HepG2 (cell line): ENCODE data around the gene ABTB2. TPM values are rescaled to one million over a fixed set of nuclear protein-coding genes. Genes with fewer than 3 reads are reported as not detected.

ENCODE experiments used
- ATAC-seq: fragments of 200-7000 bp; cut with Tn5 transposase; 3 replicates; pipeline ENCODE4 v1.9.1; 2020; ENCODE audit warnings: mild to moderate bottlenecking, moderate library complexity
- BruUV-seq: library from RNA; stranded (reverse); fragments of 400-500 nt; replicated peaks from 2 replicates; lab custom pipeline; 2021; lab: Mats Ljungman, UMichigan
- CTCF ChIA-PET: fragments of 300-600 bp; formaldehyde crosslinking; extraction: SDS; loops from one replicate; lab custom pipeline; 2021; ENCODE audit warnings: low total read pairs, inconsistent platforms, low intra/inter-chr PET ratio; lab: Yijun Ruan, JAX
- POLR2A ChIA-PET: fragments of 350-600 bp; sonication (Branson Sonifier 250); formaldehyde crosslinking; loops from one replicate; lab custom pipeline; 2020; ENCODE audit warnings: antibody characterized with exemption, inconsistent platforms; lab: Yijun Ruan, JAX
- DNase-seq: peaks from one replicate; pipeline ENCODE4 v3.0.0-alpha.2; 2015; ENCODE audit warnings: low spot score
- FAIRE-seq: peaks from 3 replicates; lab custom pipeline; 2011; peaks lifted over from hg19 to GRCh38; lab: Jason Lieb, UNC
- H2AFZ ChIP-seq: one replicate; pipeline ENCODE4 v1.6.1; 2011; ENCODE audit warnings: low read length, inconsistent platforms
- H3K27ac ChIP-seq: fragments of 300-600 bp; 3 replicates; pipeline ENCODE4 v1.8.0; 2011; ENCODE audit warnings: mixed run types, mild to moderate bottlenecking, mixed read lengths, low read length, inconsistent platforms; ENCODE audit not compliant: insufficient read depth; ENCODE audit errors: extremely low read length
- H3K27me3 ChIP-seq, 2 experiments: fragments of 200-600 bp in 1 of 2; 2 replicates in 1 of 2; 3 replicates in 1 of 2; pipeline versions ENCODE4 v1.6.0 to v1.8.0; 2011; ENCODE audit warnings: low read length in 2 of 2, mild to moderate bottlenecking in 2 of 2, moderate library complexity in 2 of 2, inconsistent platforms in 1 of 2; ENCODE audit not compliant: insufficient read depth in 2 of 2, control insufficient read depth in 1 of 2
- H3K36me3 ChIP-seq, 2 experiments: fragments of 200-600 bp in 1 of 2; replicated peaks in 1 of 2; 2 replicates in 1 of 2; 3 replicates in 1 of 2; pipeline versions ENCODE4 v1.5.1 to v1.8.0; 2011; ENCODE audit warnings: low read length in 2 of 2, inconsistent platforms in 1 of 2; ENCODE audit not compliant: insufficient read depth in 2 of 2, control insufficient read depth in 1 of 2
- H3K4me1 ChIP-seq: 2 replicates; pipeline ENCODE4 v1.5.1; 2012; ENCODE audit warnings: low read length, inconsistent platforms; ENCODE audit not compliant: insufficient read depth
- H3K4me2 ChIP-seq: 2 replicates; pipeline ENCODE4 v1.6.0; 2011; ENCODE audit warnings: low read depth, low read length, inconsistent platforms
- H3K4me3 ChIP-seq, 3 experiments: fragments of 200-600 bp in 1 of 3; sonication (generic), shearing (Covaris generic) in 1 of 3; replicated peaks in 1 of 3; 2 replicates each; pipeline ENCODE4 v1.5.1; 2011 to 2016; ENCODE audit warnings: low read length in 3 of 3, inconsistent platforms in 2 of 3, low read depth in 2 of 3, mild to moderate bottlenecking in 2 of 3, control low read depth in 1 of 3, mixed read lengths in 1 of 3; ENCODE audit not compliant: insufficient read depth in 1 of 3
- H3K79me2 ChIP-seq: one replicate; pipeline ENCODE4 v1.6.1; 2011; ENCODE audit warnings: low read length, inconsistent platforms; ENCODE audit not compliant: insufficient read depth
- H3K9ac ChIP-seq: 2 replicates; pipeline ENCODE4 v1.6.0; 2011; ENCODE audit warnings: mild to moderate bottlenecking, low read depth, low read length, inconsistent platforms; ENCODE audit not compliant: insufficient read depth
- H3K9me3 ChIP-seq: 2 replicates; pipeline ENCODE4 v1.5.1; 2012; ENCODE audit warnings: mild to moderate bottlenecking, low read length
- H4K20me1 ChIP-seq: 2 replicates; pipeline ENCODE4 v1.6.0; 2011; ENCODE audit warnings: inconsistent platforms, mild to moderate bottlenecking, low read length, moderate library complexity; ENCODE audit not compliant: insufficient read depth
- AHR ChIP-seq: IDR thresholded peaks from 2 replicates; pipeline ENCODE4 v1.6.1; 2018; ENCODE audit warnings: missing genetic modification reagents, missing compliant biosample characterization
- ATAD3A ChIP-seq: sonication (generic); formaldehyde crosslinking; IDR thresholded peaks from 2 replicates; pipeline ENCODE4 v1.4.0; 2020; ENCODE audit warnings: missing genetic modification reagents
- BCL6 ChIP-seq: IDR thresholded peaks from 2 replicates; pipeline ENCODE4 v1.6.1; 2016; ENCODE audit warnings: missing genetic modification reagents, missing compliant biosample characterization
- ESRRA ChIP-seq: sonication (generic); formaldehyde crosslinking; IDR thresholded peaks from 2 replicates; pipeline ENCODE4 v1.5.1; 2020; ENCODE audit warnings: mild to moderate bottlenecking, low read depth, missing genetic modification reagents
- FOXK1 ChIP-seq: sonication (generic); formaldehyde crosslinking; IDR thresholded peaks from 2 replicates; pipeline ENCODE4 v1.4.0; 2020; ENCODE audit warnings: low read depth, missing genetic modification reagents, borderline replicate concordance
- HDAC1 ChIP-seq: sonication (generic); formaldehyde crosslinking; IDR thresholded peaks from 2 replicates; pipeline ENCODE4 v1.5.1; 2020; ENCODE audit warnings: mild to moderate bottlenecking, missing genetic modification reagents
- HNF4A ChIP-seq: sonication (generic); formaldehyde crosslinking; IDR thresholded peaks from 2 replicates; pipeline ENCODE4 v1.4.0; 2020; ENCODE audit warnings: missing genetic modification reagents
- JUN ChIP-seq: sonication (generic); formaldehyde crosslinking; IDR thresholded peaks from 2 replicates; pipeline ENCODE4 v1.4.0; 2020; ENCODE audit warnings: mild to moderate bottlenecking, missing genetic modification reagents
- POGZ ChIP-seq: sonication (generic); formaldehyde crosslinking; IDR thresholded peaks from 2 replicates; pipeline ENCODE4 v1.4.0; 2020; ENCODE audit warnings: mild to moderate bottlenecking, missing genetic modification reagents
- RELA ChIP-seq: sonication (generic); formaldehyde crosslinking; IDR thresholded peaks from 2 replicates; pipeline ENCODE4 v1.4.0; 2020; ENCODE audit warnings: missing genetic modification reagents
- SALL1 ChIP-seq: sonication (generic); formaldehyde crosslinking; IDR thresholded peaks from 2 replicates; pipeline ENCODE4 v1.8.0; 2022; ENCODE audit warnings: mild to moderate bottlenecking, missing genetic modification reagents
- ZFX ChIP-seq: sonication (generic); formaldehyde crosslinking; IDR thresholded peaks from 2 replicates; pipeline ENCODE4 v1.4.0; 2020; ENCODE audit warnings: mild to moderate bottlenecking, low read depth, missing genetic modification reagents, moderate library complexity
- ZNF317 ChIP-seq: sonication (generic); formaldehyde crosslinking; IDR thresholded peaks from 2 replicates; pipeline ENCODE4 v1.5.0; 2020; ENCODE audit warnings: mild to moderate bottlenecking, missing genetic modification reagents
- WGBS: methylation state at CpG from one replicate; pipeline ENCODE4 v1.1.6; 2017; ENCODE audit warnings: low lambda C conversion rate; 5-methylcytosine and 5-hydroxymethylcytosine counted together
- in situ Hi-C: cut with HindIII; loops from 2 replicates; pipeline ENCODE4 v1.10.0; 2017; ENCODE audit warnings: low pct_unique_long_range_greater_than_20kb; ENCODE audit not compliant: extremely low pct_ligation_motif_present
- intact Hi-C: fragments of 100-400 bp; cut with micrococcal nuclease; formaldehyde crosslinking; loops from one replicate; pipeline ENCODE4 v1.10.0; 2022; ENCODE audit not compliant: unreplicated experiment
- polyA plus RNA-seq, 8 experiments: library from polyadenylated mRNA; depleted of rRNA in 3 of 8; stranded (reverse) in 7 of 8; unstranded in 1 of 8; fragments of >200 nt; fragmentation: Illumina TruSeq in 4 of 8; extraction: Trizol in 4 of 8; gene quantifications; 2 replicates each; pipeline versions ENCODE4 v1.2.1 to v1.2.3, GENCODE V29; 2011 to 2016; ENCODE audit warnings: low read depth in 4 of 8, missing spikeins in 1 of 8, mixed read lengths in 1 of 8; ENCODE audit not compliant: insufficient read depth in 1 of 8
- total RNA-seq, 5 experiments: library from RNA; depleted of rRNA; stranded (reverse); fragments of >200 nt; fragmentation: Illumina TruSeq; extraction: Trizol; gene quantifications; 2 replicates each; pipeline ENCODE4 v1.2.3, GENCODE V29; 2016; ENCODE audit warnings: low read depth in 1 of 5
- TF ChIP-seq, protein P1 (sequence below): sonication (generic); formaldehyde crosslinking; IDR thresholded peaks from 2 replicates; pipeline ENCODE4 v1.4.0; 2020; ENCODE audit warnings: missing genetic modification reagents
- TF ChIP-seq, protein P2 (sequence below): sonication (generic); IDR thresholded peaks from 2 replicates; pipeline ENCODE4 v1.6.1; 2016; ENCODE audit warnings: low read depth, borderline replicate concordance

ABTB2 gene
- total and polyA plus RNA-seq, 2 of the 13 experiments (the other 11 are each of a cell fraction or from before 2014, with no cell fraction given) = 5.1 to 15.4 TPM

DNA sequence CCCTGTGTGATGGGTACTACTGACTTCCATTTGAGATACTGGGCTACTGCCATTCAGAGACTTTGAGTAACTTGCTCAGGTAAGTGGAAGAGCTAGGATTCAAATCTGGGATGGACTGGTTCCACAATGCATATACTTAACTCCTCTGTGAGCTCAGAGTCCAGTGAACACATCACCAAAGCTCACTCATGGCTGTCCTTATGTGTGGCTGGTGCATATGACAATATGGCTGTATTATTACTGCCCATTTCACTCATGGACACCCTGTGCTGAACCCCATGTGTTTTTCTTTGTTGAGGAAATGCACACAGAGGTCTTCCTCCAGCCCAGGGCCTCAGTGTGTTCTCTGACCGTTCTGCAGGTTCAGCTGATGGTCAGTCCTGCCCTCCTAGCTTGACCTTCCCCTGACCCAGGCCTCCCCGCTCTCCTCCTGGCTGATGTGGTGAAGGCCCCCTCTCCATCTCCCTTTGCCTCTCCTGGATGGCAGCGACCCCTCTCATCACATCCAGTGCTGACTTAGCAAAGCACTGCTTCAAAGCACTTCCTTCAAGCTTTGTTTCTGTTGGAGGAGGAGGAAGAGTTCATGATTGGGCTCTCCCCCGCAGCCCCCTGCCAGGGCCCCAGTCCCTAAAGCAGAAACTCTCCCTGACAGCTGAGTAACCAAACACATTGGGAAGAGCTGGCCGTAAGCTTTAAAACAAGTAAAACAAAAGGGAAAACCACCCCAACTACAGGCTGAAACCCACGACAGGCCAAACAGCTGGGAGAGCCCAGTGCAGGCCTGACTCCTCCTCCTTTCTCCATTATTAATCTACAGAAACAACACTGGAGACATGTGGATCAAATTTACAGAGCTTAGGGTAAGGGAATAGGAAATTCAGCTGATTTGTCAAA, 151.2 kb downstream of the ABTB2 start:
- in situ Hi-C loops = no loop called here
- Histone ChIP-seq H3K27me3 (no peaks in the 10 kb centered on the region), H3K4me1 (peaks cover 87% of the 10 kb centered on the region), H3K4me2 (peak overlapping the region; percentile 38), H3K79me2 (peaks cover 11% of the 10 kb centered on the region), H3K9me3 (no peaks in the 10 kb centered on the region), H2AFZ (no peak overlapping the region), H3K27ac (peak overlapping the region; percentile 43), H4K20me1 (no peaks in the 10 kb centered on the region), H3K4me3 (no peak overlapping the region; a peak in 1 of 6 replicates), H3K36me3 (peaks cover 2 to 15% of the 10 kb centered on the region in 2 experiments; a peak in 4 of 5 replicates), H3K9ac (no peak overlapping the region; the same call in 1 of the 2 replicates)
- FAIRE-seq (no peak), ATAC-seq (peak; percentile 18), DNase-seq (peak; percentile 34)
- ChIA-PET POLR2A (interaction anchor here (0.7 to 1.7 kb wide), 6 partner anchors 20 to 151 kb away, joined by 3 to 8 read pairs (median 3); partner anchors contain the start of genes ABTB2 and NAT10), CTCF (no interaction called here)
- 33% methylated on average over 6 of the region's 6 CpGs for WGBS
- no TSS peak for BruUV-seq
- intact Hi-C loops = no loop called here
- 0 out of 2 replicates have a peak, but pooled peaks have one; percentile 30 for TF ChIP-seq ZNF317 (CRISPR knock-in tag)
- no peak for TF ChIP-seq AHR (CRISPR knock-in tag)
- no peak for TF ChIP-seq FOXK1 (CRISPR knock-in tag)
- TF ChIP-seq JUN (CRISPR knock-in tag) = no peak
- TF ChIP-seq BCL6 (CRISPR knock-in tag) = peak; percentile 10; the same call in 1 of the 2 replicates
- no peak for TF ChIP-seq RELA
- no peak for TF ChIP-seq ATAD3A (CRISPR knock-in tag)
- peak; percentile 38; the same call in 1 of the 2 replicates for TF ChIP-seq HNF4A (CRISPR knock-in tag)
- TF ChIP-seq SALL1 (CRISPR knock-in tag) = peak; percentile 36; the same call in 1 of the 2 replicates
- TF ChIP-seq, protein P1, sequence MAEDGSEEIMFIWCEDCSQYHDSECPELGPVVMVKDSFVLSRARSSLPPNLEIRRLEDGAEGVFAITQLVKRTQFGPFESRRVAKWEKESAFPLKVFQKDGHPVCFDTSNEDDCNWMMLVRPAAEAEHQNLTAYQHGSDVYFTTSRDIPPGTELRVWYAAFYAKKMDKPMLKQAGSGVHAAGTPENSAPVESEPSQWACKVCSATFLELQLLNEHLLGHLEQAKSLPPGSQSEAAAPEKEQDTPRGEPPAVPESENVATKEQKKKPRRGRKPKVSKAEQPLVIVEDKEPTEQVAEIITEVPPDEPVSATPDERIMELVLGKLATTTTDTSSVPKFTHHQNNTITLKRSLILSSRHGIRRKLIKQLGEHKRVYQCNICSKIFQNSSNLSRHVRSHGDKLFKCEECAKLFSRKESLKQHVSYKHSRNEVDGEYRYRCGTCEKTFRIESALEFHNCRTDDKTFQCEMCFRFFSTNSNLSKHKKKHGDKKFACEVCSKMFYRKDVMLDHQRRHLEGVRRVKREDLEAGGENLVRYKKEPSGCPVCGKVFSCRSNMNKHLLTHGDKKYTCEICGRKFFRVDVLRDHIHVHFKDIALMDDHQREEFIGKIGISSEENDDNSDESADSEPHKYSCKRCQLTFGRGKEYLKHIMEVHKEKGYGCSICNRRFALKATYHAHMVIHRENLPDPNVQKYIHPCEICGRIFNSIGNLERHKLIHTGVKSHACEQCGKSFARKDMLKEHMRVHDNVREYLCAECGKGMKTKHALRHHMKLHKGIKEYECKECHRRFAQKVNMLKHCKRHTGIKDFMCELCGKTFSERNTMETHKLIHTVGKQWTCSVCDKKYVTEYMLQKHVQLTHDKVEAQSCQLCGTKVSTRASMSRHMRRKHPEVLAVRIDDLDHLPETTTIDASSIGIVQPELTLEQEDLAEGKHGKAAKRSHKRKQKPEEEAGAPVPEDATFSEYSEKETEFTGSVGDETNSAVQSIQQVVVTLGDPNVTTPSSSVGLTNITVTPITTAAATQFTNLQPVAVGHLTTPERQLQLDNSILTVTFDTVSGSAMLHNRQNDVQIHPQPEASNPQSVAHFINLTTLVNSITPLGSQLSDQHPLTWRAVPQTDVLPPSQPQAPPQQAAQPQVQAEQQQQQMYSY (CRISPR knock-in tag) = no peak
- peak; percentile 31; the same call in 1 of the 2 replicates for TF ChIP-seq POGZ (CRISPR knock-in tag)
- 0 out of 2 replicates have a peak, but pooled peaks have one; percentile 16 for TF ChIP-seq HDAC1 (CRISPR knock-in tag)
- TF ChIP-seq, protein P2, sequence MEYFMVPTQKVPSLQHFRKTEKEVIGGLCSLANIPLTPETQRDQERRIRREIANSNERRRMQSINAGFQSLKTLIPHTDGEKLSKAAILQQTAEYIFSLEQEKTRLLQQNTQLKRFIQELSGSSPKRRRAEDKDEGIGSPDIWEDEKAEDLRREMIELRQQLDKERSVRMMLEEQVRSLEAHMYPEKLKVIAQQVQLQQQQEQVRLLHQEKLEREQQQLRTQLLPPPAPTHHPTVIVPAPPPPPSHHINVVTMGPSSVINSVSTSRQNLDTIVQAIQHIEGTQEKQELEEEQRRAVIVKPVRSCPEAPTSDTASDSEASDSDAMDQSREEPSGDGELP = peak; percentile 58; the same call in 1 of the 2 replicates
- no peak for TF ChIP-seq ESRRA (CRISPR knock-in tag)
- peak; percentile 7; the same call in 1 of the 2 replicates for TF ChIP-seq ZFX (CRISPR knock-in tag)
